IMR-90 (cell line): ENCODE measurements around the gene ZFP36L1. TPM values are rescaled to one million over a fixed set of nuclear protein-coding genes. Genes with fewer than 3 reads are reported as not detected.

Source experiments
- BHLHE40 ChIP-seq: fragments of 150-350 bp; IDR thresholded peaks from 2 replicates; pipeline ENCODE4 v1.6.1; 2016; ENCODE audit warnings: mild to moderate bottlenecking, low read depth, low read length
- RCOR1 ChIP-seq: IDR thresholded peaks from 2 replicates; pipeline ENCODE4 v1.6.1; 2012; ENCODE audit warnings: mild to moderate bottlenecking, low read length, improper control_type of control experiment; ENCODE audit not compliant: insufficient replicate concordance
- polyA plus RNA-seq, 3 experiments: library from polyadenylated mRNA; depleted of rRNA; stranded (reverse); fragments of >200 nt; gene quantifications; 2 replicates each; pipeline ENCODE4 v1.2.3, GENCODE V29; 2012; ENCODE audit warnings: low replicate concordance in 1 of 3
- total RNA-seq: library from RNA; depleted of rRNA; stranded (reverse); fragments of >200 nt; gene quantifications from 2 replicates; pipeline ENCODE4 v1.2.3, GENCODE V29; 2012

Gene ZFP36L1
- total and polyA plus RNA-seq, 2 of the 4 experiments (the other 2 are of a cell fraction), result 6.5 to 140 TPM

DNA sequence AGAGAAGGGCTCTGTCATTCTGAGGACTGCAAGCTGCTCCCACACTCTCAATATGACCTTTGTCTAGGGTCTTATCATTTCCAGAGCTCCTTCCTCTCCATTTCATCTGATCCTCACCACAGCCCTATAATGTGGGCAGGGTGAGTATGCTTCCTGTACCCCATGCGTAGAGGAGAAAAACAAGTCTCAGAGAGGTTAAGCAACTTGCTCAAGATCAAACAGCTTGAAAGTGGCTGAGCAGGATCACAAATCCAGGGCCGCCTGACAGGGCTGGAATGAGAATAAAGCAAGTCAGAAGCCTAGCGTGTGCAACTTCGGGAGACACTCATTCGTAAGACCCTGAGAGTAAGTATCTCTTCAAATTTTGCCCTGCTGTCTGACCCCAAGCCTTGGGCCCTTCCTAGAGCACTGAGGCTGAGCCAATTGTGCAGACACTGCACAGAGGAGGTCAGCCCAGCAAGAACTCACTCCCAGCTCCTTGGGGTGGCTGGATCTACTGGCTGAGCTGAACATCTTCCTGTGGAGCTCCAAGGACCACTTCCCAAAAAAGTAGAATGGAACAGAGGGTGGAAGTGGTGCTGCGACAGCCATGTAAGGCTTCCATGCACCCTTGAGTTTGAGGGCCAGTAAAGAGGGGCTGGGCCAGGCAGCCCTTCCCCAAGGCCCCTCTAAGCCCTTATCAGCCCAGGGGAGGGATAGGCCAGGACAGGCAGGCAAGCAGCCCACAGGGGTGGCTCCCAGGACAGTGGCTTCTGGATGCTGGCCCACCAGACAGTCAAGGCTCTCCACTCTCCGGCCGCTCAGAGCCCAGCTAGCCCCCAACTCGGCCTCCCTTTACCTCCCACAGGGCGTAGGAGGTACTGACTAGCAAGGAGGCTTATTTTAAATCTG, 10.5 kb downstream of the ZFP36L1 start (continued):
- no peak for TF ChIP-seq RCOR1
- no peak for TF ChIP-seq BHLHE40
